ENCODE results near the gene SERPINA6.
"Not testable (repeated sequence)": the region's sequence is repeated elsewhere in the genome, so short reads cannot be mapped to it uniquely, and the experiment has no call there.

Gene SERPINA6

GRCh38 chr14:94357166-94357565, 34.0 kb upstream of the SERPINA6 start:
- TF ChIP-seq CTCF (IDR thresholded peaks at IDR 0.05; ENCODE audit: insufficient read depth, low read length, poor library complexity, severe bottlenecking) = no peak

GRCh38 chr14:94356379-94357056, 33.4 kb upstream of the SERPINA6 start:
- H3K36me3 ChIP-seq (ENCODE audit: control insufficient read depth, insufficient read depth, low read length) = no peaks in the 10 kb centered on the region
- no peaks in the 10 kb centered on the region for H3K27me3 ChIP-seq (replicated peaks; ENCODE audit: control insufficient read depth, insufficient read depth, low read length)
- H3K4me3 ChIP-seq (replicated peaks; ENCODE audit: low read depth, low read length) = no peak overlapping the region
- TF ChIP-seq CTCF (IDR thresholded peaks at IDR 0.05; ENCODE audit: insufficient read depth, low read length, poor library complexity, severe bottlenecking) = no peak
- no peak for DNase-seq (ENCODE audit: extremely low read depth, insufficient read length)

More at GRCh38 chr14:94357166-94357565, 34.0 kb upstream of the SERPINA6 start:
- no peak overlapping the region for H3K4me3 ChIP-seq (replicated peaks; ENCODE audit: low read depth, low read length)
- H3K27me3 ChIP-seq (replicated peaks; ENCODE audit: control insufficient read depth, insufficient read depth, low read length) = no peaks in the 10 kb centered on the region
- no peak for DNase-seq (ENCODE audit: extremely low read depth, insufficient read length)
- no peaks in the 10 kb centered on the region for H3K36me3 ChIP-seq (ENCODE audit: control insufficient read depth, insufficient read depth, low read length)

- Histone ChIP-seq H3K27me3 (replicated peaks; ENCODE audit: control insufficient read depth, insufficient read depth, low read length) (no peaks in the 10 kb centered on the region), H3K36me3 (ENCODE audit: control insufficient read depth, insufficient read depth, low read length) (no peaks in the 10 kb centered on the region), H3K4me3 (replicated peaks; ENCODE audit: low read depth, low read length) (no peak overlapping the region)
- DNase-seq (ENCODE audit: extremely low read depth, insufficient read length) = peak; percentile 20
- TF ChIP-seq CTCF (IDR thresholded peaks at IDR 0.05; ENCODE audit: insufficient read depth, low read length, poor library complexity, severe bottlenecking) = peak; percentile 42
Measured at GRCh38 chr14:94355191-94355794, 32.2 kb upstream of the SERPINA6 start.

GRCh38 chr14:94354638-94355185, 31.6 kb upstream of the SERPINA6 start:
- no peaks in the 10 kb centered on the region for H3K27me3 ChIP-seq (replicated peaks; ENCODE audit: control insufficient read depth, insufficient read depth, low read length)
- H3K36me3 ChIP-seq (ENCODE audit: control insufficient read depth, insufficient read depth, low read length) = no peaks in the 10 kb centered on the region
- TF ChIP-seq CTCF (IDR thresholded peaks at IDR 0.05; ENCODE audit: insufficient read depth, low read length, poor library complexity, severe bottlenecking) = no peak
- H3K4me3 ChIP-seq (replicated peaks; ENCODE audit: low read depth, low read length) = no peak overlapping the region
- DNase-seq (ENCODE audit: extremely low read depth, insufficient read length) = no peak

GRCh38 chr14:94354190-94354589, 31.1 kb upstream of the SERPINA6 start:
- DNase-seq (ENCODE audit: extremely low read depth, insufficient read length); H3K27me3 ChIP-seq (replicated peaks; ENCODE audit: control insufficient read depth, insufficient read depth, low read length); H3K4me3 ChIP-seq (replicated peaks; ENCODE audit: low read depth, low read length); H3K36me3 ChIP-seq (ENCODE audit: control insufficient read depth, insufficient read depth, low read length): not testable (repeated sequence)

GRCh38 chr14:94349276-94349675, 26.1 kb upstream of the SERPINA6 start:
- Histone ChIP-seq H3K36me3 (ENCODE audit: control insufficient read depth, insufficient read depth, low read length) (no peaks in the 10 kb centered on the region), H3K4me3 (replicated peaks; ENCODE audit: low read depth, low read length) (no peak overlapping the region), H3K27me3 (replicated peaks; ENCODE audit: control insufficient read depth, insufficient read depth, low read length) (no peaks in the 10 kb centered on the region)
- TF ChIP-seq CTCF (IDR thresholded peaks at IDR 0.05; ENCODE audit: insufficient read depth, low read length, poor library complexity, severe bottlenecking) = no peak
- no peak for DNase-seq (ENCODE audit: extremely low read depth, insufficient read length)
